A549 (cell line): ENCODE data around the gene KCNJ1. TPM values are rescaled to one million over a fixed set of nuclear protein-coding genes. Genes with fewer than 3 reads are reported as not detected.

ENCODE experiments used
- ATAC-seq, 2 experiments: fragments of 200-7000 bp in 1 of 2; fragments of >200 bp in 1 of 2; cut with Nextera tagmentation in 1 of 2; cut with Tn5 transposase in 1 of 2; 3 replicates each; pipeline versions ENCODE4 v1.8.0 to v1.9.1; 2018 to 2020; ENCODE audit warnings: mild to moderate bottlenecking in 1 of 2, moderate library complexity in 1 of 2
- CTCF ChIA-PET: fragments of 300-600 bp; sonication (Branson Sonifier 250); formaldehyde crosslinking; extraction: SDS; loops from one replicate; lab custom pipeline; 2021; ENCODE audit warnings: antibody characterized with exemption, inconsistent platforms; lab: Yijun Ruan, JAX
- POLR2A ChIA-PET: fragments of 350-600 bp; formaldehyde crosslinking; extraction: SDS; loops from one replicate; lab custom pipeline; 2021; ENCODE audit warnings: antibody characterized with exemption, inconsistent platforms; lab: Yijun Ruan, JAX
- DNase-seq, 2 experiments: peaks; one replicate each; pipeline versions ENCODE4 v3.0.0 to v3.0.0-alpha.2; 2011 to 2016; ENCODE audit warnings: low read depth in 1 of 2, low spot score in 1 of 2
- FAIRE-seq: peaks from 2 replicates; lab custom pipeline; 2011; peaks lifted over from hg19 to GRCh38; lab: Jason Lieb, UNC
- H3K27ac ChIP-seq, 2 experiments: fragments of >200 bp; sonication (Bioruptor Twin); formaldehyde crosslinking; 3 replicates each; pipeline ENCODE4 v1.5.1; 2016 to 2017
- H3K4me1 ChIP-seq: fragments of >200 bp; sonication (Bioruptor Twin); formaldehyde crosslinking; 3 replicates; pipeline ENCODE4 v1.6.1; 2016
- H3K4me2 ChIP-seq: fragments of >200 bp; sonication (Bioruptor Twin); formaldehyde crosslinking; 3 replicates; pipeline ENCODE4 v1.6.1; 2016
- H3K4me3 ChIP-seq: fragments of >200 bp; sonication (Bioruptor Twin); formaldehyde crosslinking; 3 replicates; pipeline ENCODE4 v1.5.1; 2016
- H3K9me3 ChIP-seq: fragments of >200 bp; sonication (Bioruptor Twin); formaldehyde crosslinking; 3 replicates; pipeline ENCODE4 v1.6.1; 2016
- CBX2 ChIP-seq: fragments of 200-600 bp; sonication (generic); IDR thresholded peaks from 2 replicates; pipeline ENCODE4 v1.6.1; 2016; ENCODE audit warnings: low read depth, mild to moderate bottlenecking, borderline replicate concordance
- CBX8 ChIP-seq: fragments of 200-600 bp; sonication (generic); IDR thresholded peaks from 2 replicates; pipeline ENCODE4 v1.6.1; 2016
- CHD2 ChIP-seq: fragments of 150-350 bp; IDR thresholded peaks from 2 replicates; pipeline ENCODE4 v1.6.1; 2014; ENCODE audit warnings: low read length; ENCODE audit not compliant: partially characterized antibody
- EHF ChIP-seq: fragments of 250-450 bp; sonication (Bioruptor Pico); IDR thresholded peaks from 2 replicates; pipeline ENCODE4 v1.5.0; 2020; ENCODE audit warnings: mild to moderate bottlenecking
- ELK1 ChIP-seq: fragments of 150-350 bp; IDR thresholded peaks from 2 replicates; pipeline ENCODE4 v1.6.1; 2014; ENCODE audit warnings: low read depth, mild to moderate bottlenecking, low read length
- FOSL2 ChIP-seq, 2 experiments: fragments of 450-650 bp in 1 of 2; fragments of >200 bp in 1 of 2; sonication (Bioruptor Twin) in 1 of 2; formaldehyde crosslinking; IDR thresholded peaks; 2 replicates each; pipeline versions ENCODE4 v1.5.0 to v1.6.1; 2016 to 2020; ENCODE audit warnings: mild to moderate bottlenecking in 1 of 2, moderate library complexity in 1 of 2
- FOXS1 ChIP-seq: fragments of 250-450 bp; sonication (Bioruptor Pico); IDR thresholded peaks from 2 replicates; pipeline ENCODE4 v1.5.0; 2020; ENCODE audit warnings: mild to moderate bottlenecking, moderate library complexity
- HEYL ChIP-seq: fragments of 250-450 bp; sonication (Bioruptor Pico); IDR thresholded peaks from 2 replicates; pipeline ENCODE4 v1.8.0; 2021; ENCODE audit warnings: mild to moderate bottlenecking, moderate library complexity
- JUN ChIP-seq, 2 experiments: fragments of >200 bp; sonication (Bioruptor Twin); formaldehyde crosslinking; IDR thresholded peaks; 2 replicates in 1 of 2; 3 replicates in 1 of 2; pipeline ENCODE4 v1.6.1; 2016 to 2017
- JUNB ChIP-seq: fragments of >200 bp; sonication (Bioruptor Twin); formaldehyde crosslinking; IDR thresholded peaks from 2 replicates; pipeline ENCODE4 v1.6.1; 2016
- KDM1A ChIP-seq: fragments of 200-600 bp; sonication (generic); IDR thresholded peaks from 2 replicates; pipeline ENCODE4 v1.6.1; 2016; ENCODE audit warnings: low read depth, mild to moderate bottlenecking
- MAFK ChIP-seq: fragments of 450-650 bp; IDR thresholded peaks from 2 replicates; pipeline ENCODE4 v1.6.1; 2014; ENCODE audit not compliant: partially characterized antibody
- NPAS2 ChIP-seq: fragments of 250-450 bp; sonication (Bioruptor Pico); IDR thresholded peaks from 2 replicates; pipeline ENCODE4 v1.8.0; 2022; ENCODE audit warnings: mild to moderate bottlenecking, moderate library complexity, borderline replicate concordance
- POLR2AphosphoS2 ChIP-seq: conservative IDR thresholded peaks from 2 replicates; pipeline ENCODE4 v1.6.1; 2012; ENCODE audit warnings: low read length, improper control_type of control experiment, inconsistent platforms
- RAD21 ChIP-seq, 2 experiments: fragments of >200 bp in 1 of 2; sonication (Bioruptor Twin) in 1 of 2; formaldehyde crosslinking in 1 of 2; IDR thresholded peaks in 1 of 2; conservative IDR thresholded peaks in 1 of 2; 2 replicates in 1 of 2; 3 replicates in 1 of 2; pipeline ENCODE4 v1.6.1; 2012 to 2018; ENCODE audit warnings: inconsistent platforms in 1 of 2
- RFX5 ChIP-seq: fragments of 450-650 bp; IDR thresholded peaks from 2 replicates; pipeline ENCODE4 v1.7.1; 2014; ENCODE audit warnings: antibody characterized with exemption, mild to moderate bottlenecking, moderate library complexity
- SREBF2 ChIP-seq: fragments of 450-650 bp; IDR thresholded peaks from 2 replicates; pipeline ENCODE4 v1.6.1; 2014; ENCODE audit warnings: mild to moderate bottlenecking, moderate library complexity
- TP53 ChIP-seq: fragments of 250-450 bp; sonication (Bioruptor Pico); IDR thresholded peaks from 2 replicates; pipeline ENCODE4 v1.5.0; 2021; ENCODE audit warnings: mild to moderate bottlenecking, moderate library complexity
- ZNF302 ChIP-seq: fragments of 250-450 bp; sonication (Bioruptor Pico); IDR thresholded peaks from 2 replicates; pipeline ENCODE4 v1.9.0; 2021; ENCODE audit warnings: inconsistent platforms, mild to moderate bottlenecking, moderate library complexity
- WGBS: methylation state at CpG from one replicate; pipeline ENCODE4 v1.1.6; 2017; ENCODE audit errors: missing lambda C conversion rate; 5-methylcytosine and 5-hydroxymethylcytosine counted together
- polyA plus RNA-seq, 4 experiments: library from polyadenylated mRNA; depleted of rRNA in 3 of 4; stranded (reverse); fragments of >200 nt; fragmentation: RNase III in 1 of 4; extraction: RNeasy Plus Mini Kit Qiagen cat#74134 plus additional on column Dnase treatment in 1 of 4; gene quantifications; 2 replicates in 3 of 4; 3 replicates in 1 of 4; pipeline ENCODE4 v1.2.3, GENCODE V29; 2011 to 2017

Gene KCNJ1
- polyA plus RNA-seq, 2 of the 4 experiments (the other 2 are of a cell fraction), result 0.12 TPM; not detected in 1

DNA sequence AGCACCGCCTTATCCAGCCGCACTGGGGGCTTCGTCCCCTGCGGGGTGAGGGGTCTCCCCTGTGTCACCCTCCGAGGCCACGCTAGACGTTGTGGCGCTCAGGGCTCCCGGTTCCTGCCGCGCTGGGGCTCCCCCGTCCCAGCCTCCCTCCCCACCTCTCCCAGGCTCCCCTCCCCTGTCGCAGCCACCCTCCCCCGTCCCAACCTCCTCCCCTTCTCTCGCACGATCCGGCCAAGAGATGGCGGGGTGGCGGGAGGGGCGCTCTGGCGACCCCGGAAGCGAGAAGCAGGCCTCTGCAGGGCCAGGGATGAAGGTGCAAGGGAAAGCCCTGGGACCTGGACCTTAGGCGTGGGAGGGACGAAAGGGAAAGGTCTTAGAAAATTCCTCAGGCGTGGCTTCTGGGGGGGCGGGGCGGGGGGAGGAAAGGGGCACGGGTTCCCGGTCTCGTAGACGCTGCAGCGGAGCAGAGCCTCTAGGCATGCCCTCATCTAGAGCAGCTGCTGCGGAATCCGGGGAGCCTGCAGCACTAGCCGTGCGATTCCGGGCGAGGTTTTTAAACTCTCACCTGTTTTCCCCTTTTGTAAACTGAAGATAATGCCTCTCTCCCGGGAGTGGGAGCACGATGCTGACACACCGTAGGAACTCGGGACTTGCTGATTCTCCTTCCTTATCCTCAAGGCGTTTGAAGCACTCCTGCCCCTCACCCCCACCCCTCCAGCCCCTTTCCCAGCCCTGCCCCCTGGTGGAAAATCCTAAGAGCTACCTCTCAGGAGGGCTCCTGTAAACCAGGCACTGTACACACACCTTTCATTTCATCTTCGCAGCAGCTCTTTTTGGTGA lies 38.5 kb upstream of the KCNJ1 start (continued):
- TF ChIP-seq FOSL2 (IDR thresholded peaks at IDR 0.05) (no peak), FOSL2 (CRISPR knock-in tag; IDR thresholded peaks at IDR 0.05) (no peak), EHF (CRISPR knock-in tag) (no peak), RFX5 (no peak), ZNF302 (no peak)

DNA sequence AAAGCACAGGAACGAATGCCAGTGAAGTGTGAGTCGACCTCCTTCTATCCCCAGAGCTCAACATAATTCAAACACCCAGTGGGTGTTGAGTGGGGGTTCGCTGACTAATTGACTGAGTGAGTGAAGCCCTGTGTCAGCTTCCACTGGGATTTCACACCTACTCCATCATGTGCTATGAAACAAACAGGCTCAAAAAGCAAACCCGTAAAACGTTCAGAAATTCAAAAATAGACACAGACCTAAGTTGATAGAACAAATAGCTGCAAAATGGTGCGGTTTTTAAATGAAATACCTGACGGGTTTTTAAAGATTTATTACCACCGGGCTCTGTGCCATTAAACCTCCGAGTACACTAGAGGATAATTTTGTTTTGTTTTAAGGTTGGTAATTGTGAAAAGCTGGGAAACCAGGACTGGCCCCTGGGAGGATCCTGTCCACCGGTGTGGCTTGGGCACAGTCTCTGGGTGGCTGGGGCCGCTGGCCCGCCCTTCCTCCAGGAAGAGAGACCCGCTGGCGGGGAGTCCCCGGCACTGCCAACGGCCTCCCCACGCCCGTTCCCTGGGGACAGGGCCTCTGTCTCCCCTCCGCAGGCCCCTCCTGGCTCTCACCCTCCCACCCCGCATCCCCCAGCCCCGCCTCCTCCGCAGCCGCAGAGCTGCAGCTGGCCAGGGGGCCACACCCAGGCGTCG lies 37.7 kb upstream of the KCNJ1 start:
- CTCF ChIA-PET, result interaction anchor here (0.6 to 4.6 kb wide), 8 partner anchors 11 to 516 kb away, joined by 3 to 20 read pairs (median 4); no protein-coding TSS in a partner anchor
- peak; percentile 6 to 50 for DNase-seq
- POLR2A ChIA-PET, result interaction anchor here (0.6 to 0.9 kb wide), 2 partner anchors 13 to 503 kb away, joined by 3 to 4 read pairs; partner anchors contain the start of gene KCNJ5
- no peaks in the 10 kb centered on the region for H3K9me3 ChIP-seq
- peak overlapping the region; percentile 64 for H3K4me3 ChIP-seq
- ATAC-seq, result peak; percentile 72 to 77
- peaks cover 15% of the 10 kb centered on the region for H3K4me1 ChIP-seq
- peak overlapping the region; percentile 85 for H3K4me2 ChIP-seq
- no peak for FAIRE-seq
- peak overlapping the region; percentile 84 to 99 for H3K27ac ChIP-seq
- WGBS, result 52% methylated on average over 11 of the region's 25 CpGs
- TF ChIP-seq TP53 (CRISPR knock-in tag) (no peak), FOXS1 (CRISPR knock-in tag) (no peak), CBX8 (no peak), MAFK (no peak), ELK1 (no peak)

DNA sequence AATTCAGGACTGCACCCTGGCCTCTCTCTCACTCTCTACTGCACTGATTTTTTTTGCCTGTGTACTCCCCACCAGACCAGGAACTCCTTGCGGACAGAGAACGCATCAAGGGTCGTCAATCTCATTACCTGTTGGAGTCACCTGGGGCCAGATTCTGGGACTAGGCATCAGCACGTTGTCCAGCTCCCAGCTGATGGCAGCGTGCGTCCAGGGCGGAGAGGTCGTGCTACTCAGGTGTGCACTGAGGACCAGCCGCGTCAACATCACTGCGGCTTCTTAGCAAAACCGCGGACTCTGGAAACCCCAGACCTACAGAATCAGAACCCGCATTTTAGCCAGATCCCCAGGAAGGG lies 37.2 kb upstream of the KCNJ1 start:
- H3K27ac ChIP-seq, result no peak overlapping the region
- H3K4me1 ChIP-seq, result peaks cover 15% of the 10 kb centered on the region
- H3K4me2 ChIP-seq, result peak overlapping the region; percentile 85; the same call in 2 of the 3 replicates
- TF ChIP-seq KDM1A (no peak), FOSL2 (IDR thresholded peaks at IDR 0.05) (no peak), FOSL2 (CRISPR knock-in tag; IDR thresholded peaks at IDR 0.05) (no peak), CBX2 (no peak), NPAS2 (no peak), JUN (IDR thresholded peaks at IDR 0.05) (no peak), CHD2 (no peak), POLR2AphosphoS2 (no peak)
- FAIRE-seq (no peak), ATAC-seq (no peak), DNase-seq (no peak)
- ChIA-PET CTCF (interaction anchor here (1.0 to 4.6 kb wide), 3 partner anchors 11 to 21 kb away, joined by 3 to 20 read pairs (median 8); no protein-coding TSS in a partner anchor), POLR2A (no interaction called here)
- 94% methylated on average over 9 of the region's 14 CpGs for WGBS
- no peak overlapping the region for H3K4me3 ChIP-seq
- no peaks in the 10 kb centered on the region for H3K9me3 ChIP-seq

DNA sequence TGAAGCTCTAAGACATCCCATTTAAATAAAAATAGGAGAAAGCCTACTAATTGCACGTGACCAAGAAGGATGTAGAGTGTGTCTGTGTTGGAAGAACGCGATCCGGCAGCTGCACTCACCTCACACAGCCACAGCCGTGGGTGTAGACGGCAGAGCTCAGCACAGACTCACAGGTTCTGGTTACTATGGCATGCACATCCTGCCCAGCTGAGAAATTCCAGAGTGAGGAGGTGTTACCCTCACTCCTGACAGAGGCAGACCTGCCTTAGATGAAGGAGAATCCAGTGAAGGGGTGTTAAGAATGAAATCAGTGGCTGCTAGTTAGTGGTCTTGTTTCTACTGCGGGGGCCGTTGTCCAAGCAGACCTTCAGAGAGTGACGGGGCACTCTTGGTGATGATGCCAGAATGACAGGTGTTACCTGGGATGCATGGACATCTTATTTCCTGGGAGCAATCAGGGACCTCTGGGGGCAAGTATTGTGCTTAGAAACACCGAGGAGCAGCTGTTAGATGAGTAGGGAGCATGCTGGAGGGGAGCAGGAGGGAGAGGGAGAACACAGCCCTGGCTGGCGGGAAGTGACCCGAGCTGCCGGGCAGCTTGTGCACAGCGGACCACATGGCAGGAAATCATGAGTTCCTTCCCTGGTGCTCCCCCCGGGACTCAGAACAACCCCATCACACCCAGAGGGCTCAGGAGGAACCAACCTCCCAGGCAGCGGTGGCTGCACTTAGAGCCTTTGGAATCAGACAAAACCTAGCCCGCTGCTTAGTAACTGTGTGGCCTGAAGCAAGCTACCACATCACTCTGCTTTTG lies 36.4 kb upstream of the KCNJ1 start:
- 92% methylated on average over 16 of the region's 17 CpGs for WGBS
- H3K9me3 ChIP-seq, result no peaks in the 10 kb centered on the region
- no peak for ATAC-seq
- no peak for FAIRE-seq
- no peak overlapping the region for H3K27ac ChIP-seq
- TF ChIP-seq HEYL, result no peak
- no peak for TF ChIP-seq SREBF2
- no peak for TF ChIP-seq ZNF302
- TF ChIP-seq RAD21 (conservative IDR thresholded peaks at IDR 0.05 in 1 of 2, IDR thresholded peaks at IDR 0.05 in 1 of 2), result no peak
- no peak for TF ChIP-seq JUNB
- peaks cover 8% of the 10 kb centered on the region for H3K4me1 ChIP-seq
- DNase-seq, result no peak
- ChIA-PET CTCF (interaction anchor here (1.0 to 2.5 kb wide), 3 partner anchors 18 to 48 kb away, joined by 3 to 15 read pairs (median 8); no protein-coding TSS in a partner anchor), POLR2A (no interaction called here)
- no peak overlapping the region for H3K4me3 ChIP-seq
- H3K4me2 ChIP-seq, result no peak overlapping the region
